Activated CD8-positive, alpha-beta memory T cell treated with anti-CD3 and anti-CD28 coated beads for 48 hours (primary cell): ENCODE data around the gene AANAT.
"Not testable (repeated sequence)": the region's sequence is repeated elsewhere in the genome, so short reads cannot be mapped to it uniquely, and the experiment has no call there.

Experiments
- DNase-seq, 3 experiments: peaks; one replicate each; pipeline ENCODE4 v3.0.0-alpha.2; 2020; ENCODE audit warnings: low read depth in 2 of 3, low spot score in 2 of 3

Gene AANAT

GRCh38 chr17:76502341-76503211 lies 35.2 kb downstream of the AANAT start:
- no peak for DNase-seq

DNA sequence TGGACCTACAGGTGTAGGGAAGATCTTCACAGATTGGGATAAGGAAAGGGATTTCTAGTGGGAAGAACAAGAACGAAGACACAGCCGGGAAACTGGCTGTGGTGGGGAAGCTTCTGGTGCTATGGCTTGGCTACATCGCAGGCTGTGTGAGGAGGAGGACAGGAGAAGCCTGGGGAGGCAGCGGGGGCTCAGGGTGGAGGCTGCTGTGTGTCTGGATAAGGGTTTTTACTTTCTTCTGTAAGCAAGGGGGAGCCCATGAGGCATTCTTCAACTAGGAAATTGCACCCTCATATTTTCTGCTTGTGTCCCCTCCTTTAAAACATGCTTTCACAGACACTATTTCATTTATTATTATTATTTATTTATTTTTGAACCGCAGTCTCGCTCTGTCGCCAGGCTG lies 36.7 kb downstream of the AANAT start:
- DNase-seq = no peak

DNA sequence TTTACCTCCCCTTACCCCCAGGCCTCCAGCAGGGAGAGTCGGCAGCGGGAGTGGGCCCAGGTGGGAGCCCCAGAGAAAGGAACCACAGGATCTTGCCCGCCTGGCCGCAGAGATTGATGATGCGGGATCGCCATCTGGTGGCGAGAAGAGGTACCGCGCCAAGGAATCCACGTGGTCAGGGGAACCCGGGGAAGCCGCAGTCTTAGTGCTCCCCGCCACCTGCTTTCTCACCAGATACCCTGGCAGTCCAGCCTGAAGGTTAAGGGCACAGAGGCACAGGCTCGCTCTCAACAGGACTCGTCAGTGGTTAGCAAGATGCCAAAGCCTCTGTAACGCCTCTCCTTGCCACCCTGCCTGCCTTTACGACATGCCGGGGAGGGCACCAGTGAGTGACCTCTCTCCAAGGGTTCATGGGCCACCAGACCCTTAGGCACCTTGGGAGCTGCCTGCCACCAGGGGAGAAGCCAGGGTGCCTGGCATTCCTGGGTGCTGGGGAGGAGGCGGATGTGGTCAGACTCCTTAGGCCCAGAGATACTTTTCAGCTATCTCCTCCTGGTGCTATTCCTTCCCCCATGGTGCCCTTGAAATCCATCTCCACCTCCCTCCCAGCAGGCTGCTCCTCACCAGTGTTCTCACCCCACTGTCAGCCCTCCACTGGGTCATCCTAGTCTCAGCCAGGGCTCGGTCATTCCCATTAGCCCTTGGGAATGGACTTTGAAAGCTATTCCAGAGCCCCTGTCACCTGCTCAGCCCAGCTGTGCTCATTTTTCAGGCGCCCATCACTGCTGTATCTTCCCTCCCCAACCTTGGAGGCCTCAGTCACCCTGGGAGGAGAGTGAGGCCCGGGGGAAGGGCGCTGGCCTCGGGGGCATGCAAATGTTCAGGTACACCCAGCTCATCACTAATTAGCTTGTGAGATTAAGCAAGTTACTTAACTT lies 39.3 kb downstream of the AANAT start:
- peak; percentile 74 to 93 (median 91) for DNase-seq

DNA sequence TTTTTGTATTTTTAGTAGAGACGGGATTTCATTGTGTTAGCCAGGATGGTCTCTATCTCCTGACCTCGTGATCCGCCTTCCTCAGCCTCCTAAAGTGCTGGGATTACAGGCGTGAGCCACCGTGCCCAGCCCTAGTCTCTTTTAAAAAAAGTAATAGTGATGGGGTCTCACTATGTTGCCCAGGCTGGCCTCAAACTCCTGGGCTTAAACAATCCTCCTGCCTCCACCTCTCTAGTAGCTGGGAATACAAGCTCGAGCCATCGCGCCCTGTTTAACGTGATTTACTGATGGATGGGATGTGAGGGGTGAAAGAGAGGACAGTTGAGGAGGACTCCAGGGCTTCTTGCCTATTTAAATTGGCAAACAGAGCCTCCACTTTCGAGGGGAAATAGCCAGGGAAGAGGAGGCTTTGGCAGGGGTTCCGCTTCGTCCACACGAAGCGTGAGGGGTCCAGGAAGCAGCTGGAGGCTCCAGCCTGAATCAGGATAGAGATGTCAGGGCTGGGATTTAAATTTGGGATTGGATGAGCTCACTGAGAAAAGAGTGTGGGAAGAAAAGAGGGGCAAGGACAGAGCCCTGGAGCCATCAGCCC lies 41.2 kb downstream of the AANAT start:
- DNase-seq = not testable (repeated sequence)

- no peak for DNase-seq
Measured at GRCh38 chr17:76510831-76511244, 43.4 kb downstream of the AANAT start.

GRCh38 chr17:76511668-76512365 lies 44.4 kb downstream of the AANAT start:
- DNase-seq = no peak

- DNase-seq = no peak
Measured at GRCh38 chr17:76512366-76513305, 45.2 kb downstream of the AANAT start.

GRCh38 chr17:76513306-76513692 lies 45.9 kb downstream of the AANAT start:
- DNase-seq = no peak

- DNase-seq = not testable (repeated sequence)
Measured at GRCh38 chr17:76514355-76514754, 47.0 kb downstream of the AANAT start.

DNA sequence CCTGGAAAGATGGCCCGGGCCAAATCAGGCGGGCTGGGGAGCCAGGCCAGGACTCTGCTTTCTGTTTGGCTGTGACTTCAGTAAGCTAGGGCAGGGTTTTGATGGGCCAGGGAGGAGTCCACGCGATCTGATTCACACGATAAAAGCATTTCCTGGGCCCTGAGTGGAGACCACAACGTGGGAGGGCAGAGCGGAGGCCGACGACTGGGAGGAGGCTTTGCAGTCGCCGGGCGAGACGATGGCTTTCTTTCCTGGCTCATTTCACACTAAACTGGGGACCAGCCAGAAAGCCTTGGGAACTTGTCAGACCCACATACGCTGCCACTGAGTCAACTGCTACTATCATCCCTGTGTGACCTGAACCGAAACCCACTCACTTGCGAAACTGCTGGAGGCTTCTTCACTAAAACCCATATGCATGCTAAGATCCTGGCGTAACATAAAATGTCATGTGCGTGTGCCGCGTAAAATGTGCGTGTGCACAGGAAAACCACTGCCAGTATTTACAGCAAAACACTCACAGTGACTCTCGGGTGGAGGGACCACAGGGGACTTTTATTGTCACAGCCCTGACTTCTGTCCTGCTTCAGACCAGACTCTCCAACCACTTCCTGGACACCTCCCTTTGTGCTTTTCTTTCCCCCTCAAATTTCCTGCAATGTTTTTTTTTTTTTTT lies 48.0 kb downstream of the AANAT start:
- DNase-seq = peak; percentile 43 to 77 (median 68)

DNA sequence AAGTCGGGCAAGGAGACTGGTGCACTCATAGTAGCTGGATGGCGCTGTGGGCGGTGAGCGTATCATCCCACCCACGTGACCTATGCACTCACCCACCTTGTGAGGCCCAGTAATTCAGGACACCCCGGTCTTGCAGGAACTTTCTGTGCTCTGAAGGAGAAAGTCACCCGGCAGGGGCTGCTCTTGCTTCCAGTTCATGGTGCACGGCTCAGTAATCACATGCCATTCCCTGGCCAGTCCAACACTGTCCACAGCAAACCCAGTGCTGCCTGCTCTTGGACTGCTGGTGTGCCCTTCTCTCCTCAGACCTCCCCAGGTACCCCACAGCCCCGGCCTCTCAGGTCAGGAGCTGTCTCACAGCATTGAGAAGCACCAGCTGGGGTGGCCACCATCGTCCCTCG lies 50.2 kb downstream of the AANAT start:
- DNase-seq = no peak

DNA sequence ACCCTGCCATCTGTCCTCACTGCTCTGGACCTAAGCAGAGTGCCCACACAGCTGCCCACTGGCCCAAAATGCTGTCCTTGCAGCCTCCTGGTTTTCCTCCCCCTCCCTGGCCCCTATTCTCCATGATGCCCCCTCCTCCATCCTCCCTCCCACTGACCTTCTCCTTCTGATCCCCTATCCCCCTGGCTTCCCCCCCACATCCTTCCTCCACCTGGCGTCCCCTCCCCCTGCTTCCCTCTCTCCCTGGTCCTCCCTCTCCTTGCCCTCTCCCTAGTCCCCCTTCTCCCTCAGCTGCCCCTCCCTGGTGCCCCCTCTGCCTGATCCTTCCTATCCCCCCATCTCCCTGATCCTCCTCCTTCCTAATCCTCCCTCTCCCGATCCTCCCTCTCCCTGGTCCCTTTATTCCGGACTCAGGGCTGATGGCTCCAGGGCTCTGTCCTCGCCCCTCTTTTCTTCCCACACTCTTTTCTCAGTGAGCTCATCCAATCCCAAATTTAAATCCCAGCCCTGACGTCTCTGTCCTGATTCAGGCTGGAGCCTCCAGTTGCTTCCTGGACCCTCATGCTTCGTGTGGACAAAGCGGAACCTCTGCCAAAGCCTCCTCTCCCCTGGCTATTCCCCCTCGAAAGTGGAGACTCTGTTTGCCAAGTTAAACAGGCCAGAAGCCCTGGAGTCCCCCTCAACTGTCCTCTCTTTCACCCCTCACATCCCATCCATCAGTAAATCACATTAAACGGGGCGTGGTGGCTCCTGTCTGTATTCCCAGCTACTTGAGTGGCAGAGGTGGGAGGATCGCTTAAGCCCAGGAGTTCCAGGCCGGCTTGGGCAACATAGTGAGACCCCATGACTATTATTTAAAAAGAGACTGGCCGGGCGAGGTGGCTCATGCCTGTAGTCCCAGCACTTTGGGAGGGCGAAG lies 51.9 kb downstream of the AANAT start:
- no peak for DNase-seq
